Measurements from ENCODE around the gene NCAPD2.

GRCh38 chr12:6469092-6469491 is 24.8 kb upstream of the NCAPD2 start:
- TF ChIP-seq POLR2A (IDR thresholded peaks at IDR 0.05; ENCODE audit: low read depth) (no peak), CTCF (IDR thresholded peaks at IDR 0.05) (no peak), POLR2AphosphoS5 (IDR thresholded peaks at IDR 0.05) (no peak)
